NCI-H2029 (cell line): ENCODE data around the gene PTPRN2.

ENCODE experiments used
- DNase-seq: peaks from one replicate; lab custom pipeline; 2025; lab: John Stamatoyannopoulos, UW

The PTPRN2 gene

GRCh38 chr7:158133515-158134271, 453.9 kb downstream of the PTPRN2 start:
- DNase-seq: no peak

DNA sequence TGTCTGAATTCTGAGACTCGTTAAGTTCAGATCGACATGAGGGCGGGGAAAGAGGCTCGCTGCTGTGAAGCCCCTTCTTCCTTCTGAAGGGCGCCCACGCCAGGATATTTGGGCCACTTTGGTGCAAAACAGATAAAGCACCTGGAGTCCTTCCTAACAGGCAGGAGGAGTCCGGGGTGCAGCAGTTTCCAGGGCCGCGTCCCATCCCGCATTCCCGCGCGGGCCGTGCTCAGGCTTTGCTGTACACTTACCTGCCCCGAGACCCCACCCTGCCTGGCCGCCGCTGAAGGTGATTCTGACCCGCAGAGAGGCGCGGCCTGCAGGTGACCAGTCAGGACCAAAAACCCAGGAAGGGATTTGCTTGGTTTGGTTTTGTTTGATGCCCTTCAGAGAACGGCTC, 454.6 kb downstream of the PTPRN2 start:
- no peak for DNase-seq

GRCh38 chr7:158130023-158130409, 457.6 kb downstream of the PTPRN2 start:
- DNase-seq: no peak

GRCh38 chr7:158129037-158130022, 458.3 kb downstream of the PTPRN2 start:
- no peak for DNase-seq

DNA sequence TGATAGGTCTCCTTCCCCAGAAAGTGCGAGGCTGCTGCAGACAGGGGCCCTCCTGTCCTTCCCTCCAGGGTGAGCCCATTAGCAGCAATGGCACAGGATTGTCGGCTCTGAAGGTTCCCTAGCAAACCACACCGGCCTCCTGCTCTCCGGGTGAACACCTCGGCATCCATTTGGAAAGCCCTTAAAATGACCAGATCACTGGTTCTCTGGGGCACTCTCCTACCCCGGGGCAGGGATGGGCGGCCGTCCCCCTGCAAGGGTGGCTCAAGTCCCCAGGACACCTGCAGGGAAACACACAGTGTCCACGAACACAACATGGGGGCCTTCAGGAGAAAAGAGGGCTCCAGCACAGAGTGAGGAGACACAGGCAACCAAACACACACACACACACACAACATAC, 459.1 kb downstream of the PTPRN2 start:
- DNase-seq: no peak

DNA sequence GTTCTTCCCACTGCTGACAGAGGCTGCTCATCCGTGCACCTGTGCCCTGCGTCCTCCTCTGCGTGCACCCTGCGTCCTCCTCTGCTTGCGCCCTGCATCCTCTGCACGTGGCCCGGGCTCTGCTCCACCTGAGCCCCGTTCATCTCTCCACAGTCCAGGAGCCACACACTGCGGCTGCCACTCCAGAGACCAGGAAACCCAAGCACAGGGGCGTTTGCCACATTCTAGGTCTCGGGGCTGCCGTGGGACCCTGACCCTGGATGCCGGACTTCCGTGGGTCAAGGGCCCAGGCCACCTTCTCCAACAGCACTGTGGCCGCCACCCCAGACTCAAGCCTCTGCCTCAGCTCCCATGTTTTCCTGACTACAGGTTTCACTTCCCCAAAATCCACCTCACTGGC, 460.4 kb downstream of the PTPRN2 start:
- no peak for DNase-seq

- DNase-seq: no peak
Observed at GRCh38 chr7:158126661-158127060, 461.0 kb downstream of the PTPRN2 start.

DNA sequence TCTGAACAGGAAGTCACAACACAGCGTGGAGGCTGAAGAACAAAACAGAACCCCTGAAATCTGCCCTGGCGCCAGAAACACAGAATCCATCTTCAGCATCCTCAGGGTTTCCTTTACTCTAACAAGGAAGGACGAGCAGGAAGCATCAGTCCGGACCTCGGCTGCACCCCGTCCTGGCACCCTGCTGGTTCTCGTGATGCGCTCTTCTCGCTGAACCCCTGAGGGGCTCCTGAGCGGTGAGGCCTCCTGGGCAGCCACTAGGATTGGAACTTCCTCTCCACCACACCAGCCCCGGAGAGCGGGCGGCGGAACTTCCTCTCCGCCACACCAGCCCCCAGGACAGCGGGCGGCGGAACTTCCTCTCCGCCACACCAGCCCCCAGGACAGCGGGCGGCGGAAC, 461.9 kb downstream of the PTPRN2 start:
- DNase-seq: no peak

- DNase-seq: no peak
Observed at GRCh38 chr7:158125091-158125490, 462.5 kb downstream of the PTPRN2 start.

- DNase-seq: no peak
Observed at GRCh38 chr7:158124671-158125079, 462.9 kb downstream of the PTPRN2 start.

DNA sequence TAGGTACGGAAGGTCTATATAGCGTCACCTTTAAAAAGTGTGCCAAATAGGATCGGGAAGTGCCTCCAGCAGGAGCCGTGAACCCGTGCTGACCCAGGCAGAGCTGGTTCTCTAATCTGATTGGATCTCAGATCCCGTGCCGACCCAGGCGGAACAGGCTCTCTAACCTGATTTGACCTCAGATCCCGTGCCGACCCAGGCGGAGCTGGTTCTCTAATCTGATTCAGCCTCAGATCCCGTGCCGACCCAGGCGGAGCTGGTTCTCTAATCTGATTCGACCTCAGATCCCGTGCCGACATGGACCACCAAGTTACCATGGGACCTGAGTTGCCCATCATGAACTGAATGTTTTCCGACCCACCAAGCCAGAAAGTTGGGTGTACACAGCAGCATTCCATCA, 463.9 kb downstream of the PTPRN2 start:
- DNase-seq: no peak

DNA sequence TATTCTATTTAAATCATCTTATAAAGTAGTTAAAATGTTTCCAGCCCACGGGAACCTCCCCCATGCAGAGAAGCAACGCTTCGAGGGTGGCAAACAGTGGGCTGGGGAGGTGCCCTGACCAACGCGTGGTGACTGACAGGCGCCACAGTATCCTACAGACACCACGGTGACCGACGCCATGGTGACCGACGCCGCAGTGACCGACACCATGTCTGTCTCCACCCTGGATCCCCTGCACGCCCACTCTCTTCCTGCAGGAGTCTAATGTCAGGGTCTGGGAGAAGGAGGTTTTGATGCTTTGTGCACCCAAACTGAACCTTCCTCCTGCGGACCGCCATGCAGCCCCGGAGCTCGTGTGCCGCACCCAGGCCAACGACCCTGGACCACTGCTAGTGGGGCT, 464.4 kb downstream of the PTPRN2 start:
- DNase-seq: no peak

- no peak for DNase-seq
Observed at GRCh38 chr7:158121441-158122045, 466.1 kb downstream of the PTPRN2 start.

GRCh38 chr7:158120716-158121115, 466.9 kb downstream of the PTPRN2 start:
- no peak for DNase-seq

DNA sequence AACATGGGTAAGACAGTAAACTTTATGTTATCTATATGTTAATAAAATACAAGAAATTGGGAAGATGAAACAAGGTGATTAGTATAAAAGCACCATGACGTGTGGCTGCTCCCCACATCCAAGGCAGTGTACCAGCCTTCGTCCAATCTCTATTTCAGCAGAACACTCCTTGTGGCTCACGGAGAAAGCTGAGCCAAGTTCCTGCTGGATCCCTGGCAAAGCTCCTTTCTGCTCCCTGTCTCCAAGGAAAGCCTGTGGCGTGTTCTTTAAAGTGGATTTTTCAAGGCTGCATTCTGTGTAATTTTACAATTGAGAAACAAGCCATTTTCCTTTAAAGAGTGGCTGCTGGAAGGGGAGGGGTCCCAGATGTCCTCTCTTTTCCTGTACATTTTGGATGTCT, 467.3 kb downstream of the PTPRN2 start:
- no peak for DNase-seq

DNA sequence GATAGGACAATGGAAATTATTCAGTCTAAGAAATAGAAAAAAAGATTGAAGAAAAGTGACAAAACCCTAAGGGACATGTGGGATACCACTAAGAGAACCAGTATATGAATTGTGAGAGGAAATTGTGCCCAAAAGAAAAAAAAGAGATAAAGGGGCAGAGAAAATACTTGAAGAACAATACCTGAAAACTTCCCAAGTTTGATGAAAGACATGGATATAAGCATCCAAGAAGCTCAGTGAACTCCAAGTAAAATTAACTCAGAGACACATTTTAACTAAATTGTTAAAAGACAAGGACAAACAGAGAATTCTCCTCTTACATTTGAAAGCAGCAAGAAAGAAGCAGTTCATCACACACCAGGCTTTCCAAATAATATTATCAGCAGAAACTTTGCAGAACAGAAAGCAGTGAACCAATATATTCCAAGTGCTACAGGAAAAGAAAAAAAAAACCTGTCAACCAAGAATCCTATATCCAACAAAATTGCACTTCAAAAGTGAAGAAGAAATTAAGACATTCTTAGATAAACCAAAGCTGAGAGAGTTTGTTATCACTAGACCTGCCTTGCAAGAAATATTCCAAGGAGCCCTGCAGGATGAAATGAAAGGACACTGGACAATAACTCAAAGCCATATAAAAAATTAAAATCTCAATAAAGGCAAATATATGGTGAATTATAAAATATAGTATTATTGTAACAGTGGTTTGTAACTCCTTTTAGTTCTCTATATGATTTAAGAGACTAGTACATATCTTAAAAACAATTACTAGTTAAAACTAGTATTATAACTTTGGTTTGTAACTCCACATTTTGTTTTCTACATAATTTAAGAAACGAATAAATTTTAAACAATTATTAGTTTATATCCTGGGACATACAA, 470.0 kb downstream of the PTPRN2 start:
- DNase-seq: no peak

DNA sequence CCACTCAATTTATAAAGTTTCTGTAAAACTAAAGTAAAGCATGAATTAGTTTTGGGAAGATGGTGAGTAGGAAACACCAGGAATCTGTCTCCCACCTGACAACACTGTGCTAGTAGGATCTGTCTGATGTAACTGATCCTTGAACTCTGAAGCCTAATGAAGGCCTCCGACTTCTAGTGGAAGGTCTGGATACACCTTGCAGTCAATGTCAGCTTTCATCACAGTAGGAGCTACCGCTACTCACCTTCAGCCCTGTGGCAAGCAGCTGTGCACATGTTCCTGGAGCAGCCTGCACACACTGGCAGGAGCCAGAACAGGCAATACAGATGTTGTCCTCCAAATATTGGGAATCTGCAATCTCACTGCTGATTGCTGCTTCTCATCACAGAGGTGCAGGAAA, 471.4 kb downstream of the PTPRN2 start:
- DNase-seq: no peak

- no peak for DNase-seq
Observed at GRCh38 chr7:158114056-158114850, 473.4 kb downstream of the PTPRN2 start.

DNA sequence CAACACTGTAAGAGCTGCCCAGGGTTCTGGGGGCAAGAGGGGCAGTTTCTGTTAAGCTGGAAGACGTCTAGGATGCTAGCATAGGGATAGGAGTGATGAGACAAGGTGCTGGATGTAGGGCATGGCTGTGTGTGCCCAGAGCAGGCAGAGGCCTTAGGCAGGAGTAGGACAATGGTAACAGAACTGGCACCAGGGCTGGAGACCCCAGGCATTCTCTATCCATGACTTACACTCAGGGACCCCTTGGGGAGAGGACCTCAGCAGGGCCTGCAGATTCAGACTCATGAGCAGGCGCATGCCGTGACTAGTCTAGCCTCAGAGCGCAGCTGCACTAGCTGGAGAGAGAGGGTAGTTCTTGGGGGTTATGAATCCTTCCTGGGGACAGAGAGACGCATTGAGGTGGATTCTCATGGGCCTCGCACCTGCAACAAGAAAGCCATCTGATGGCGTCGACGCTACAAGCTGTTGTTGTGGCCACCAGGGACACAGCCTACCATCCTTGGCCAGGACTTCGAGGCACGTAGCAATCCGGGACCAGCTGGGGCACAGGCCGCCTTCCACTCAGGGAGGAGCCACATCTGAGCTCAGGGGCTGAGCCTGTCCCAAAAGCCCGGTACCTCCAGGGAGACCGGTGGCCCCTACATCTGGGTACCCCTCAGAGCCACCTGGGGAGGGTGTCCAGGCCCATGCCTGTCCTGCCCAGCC, 474.1 kb downstream of the PTPRN2 start:
- no peak for DNase-seq
